ENCODE results near the gene GAL.

Gene GAL

GRCh38 chr11:68709062-68709461 lies 24.7 kb downstream of the GAL start:
- no peak for DNase-seq
- no peaks in the 10 kb centered on the region for H3K27me3 Mint-ChIP-seq
- H3K27ac Mint-ChIP-seq, result no peak overlapping the region
- H3K9me3 Mint-ChIP-seq, result no peaks in the 10 kb centered on the region
- ATAC-seq, result no peak
- no peak overlapping the region for H3K4me3 Mint-ChIP-seq
- no peaks in the 10 kb centered on the region for H3K4me1 Mint-ChIP-seq

GRCh38 chr11:68710409-68710808 lies 26.1 kb downstream of the GAL start:
- no peaks in the 10 kb centered on the region for H3K27me3 Mint-ChIP-seq

GRCh38 chr11:68711114-68711513 lies 26.8 kb downstream of the GAL start:
- Mint-ChIP-seq H3K4me3 (no peak overlapping the region), H3K4me1 (no peaks in the 10 kb centered on the region), H3K27me3 (no peaks in the 10 kb centered on the region), H3K9me3 (no peaks in the 10 kb centered on the region), H3K27ac (no peak overlapping the region)
- DNase-seq, result no peak
- no peak for ATAC-seq

More at GRCh38 chr11:68710409-68710808, 26.1 kb downstream of the GAL start:
- DNase-seq (no peak), ATAC-seq (no peak)
- Mint-ChIP-seq H3K9me3 (no peaks in the 10 kb centered on the region), H3K27ac (no peak overlapping the region), H3K4me1 (no peaks in the 10 kb centered on the region), H3K4me3 (no peak overlapping the region)

- no peak for ATAC-seq
- no peak for DNase-seq
- H3K27me3 Mint-ChIP-seq, result no peaks in the 10 kb centered on the region
- no peak overlapping the region for H3K4me3 Mint-ChIP-seq
- H3K4me1 Mint-ChIP-seq, result no peaks in the 10 kb centered on the region
- no peak overlapping the region for H3K27ac Mint-ChIP-seq
- H3K9me3 Mint-ChIP-seq, result peaks cover 0 to 6% of the 10 kb centered on the region in 2 donors
Observed at GRCh38 chr11:68714060-68714856, 29.9 kb downstream of the GAL start.

GRCh38 chr11:68715456-68716122 lies 31.2 kb downstream of the GAL start:
- H3K4me3 Mint-ChIP-seq, result no peak overlapping the region
- H3K4me1 Mint-ChIP-seq, result no peaks in the 10 kb centered on the region
- H3K9me3 Mint-ChIP-seq, result peaks cover 0 to 16% of the 10 kb centered on the region in 2 donors

GRCh38 chr11:68721075-68721474 lies 36.7 kb downstream of the GAL start:
- H3K4me1 Mint-ChIP-seq, result no peaks in the 10 kb centered on the region
- no peak for ATAC-seq
- peaks cover 0 to 16% of the 10 kb centered on the region in 2 donors for H3K9me3 Mint-ChIP-seq
- no peak overlapping the region for H3K4me3 Mint-ChIP-seq
- peaks cover 8% of the 10 kb centered on the region for H3K27me3 Mint-ChIP-seq
- no peak overlapping the region for H3K27ac Mint-ChIP-seq
- no peak for DNase-seq

More at GRCh38 chr11:68715456-68716122, 31.2 kb downstream of the GAL start:
- H3K27ac Mint-ChIP-seq, result no peak overlapping the region
- DNase-seq, result no peak
- no peak for ATAC-seq
- no peaks in the 10 kb centered on the region for H3K27me3 Mint-ChIP-seq

- H3K27ac Mint-ChIP-seq, result no peak overlapping the region
- H3K4me1 Mint-ChIP-seq, result no peaks in the 10 kb centered on the region
- peaks cover 8% of the 10 kb centered on the region for H3K27me3 Mint-ChIP-seq
- peaks cover 0 to 16% of the 10 kb centered on the region in 2 donors for H3K9me3 Mint-ChIP-seq
- no peak for ATAC-seq
- no peak overlapping the region for H3K4me3 Mint-ChIP-seq
- no peak for DNase-seq
Observed at GRCh38 chr11:68722143-68722542, 37.8 kb downstream of the GAL start.

GRCh38 chr11:68724293-68724692 lies 39.9 kb downstream of the GAL start:
- Mint-ChIP-seq H3K4me3 (no peak overlapping the region), H3K27ac (no peak overlapping the region), H3K27me3 (peaks cover 8% of the 10 kb centered on the region)

GRCh38 chr11:68727783-68728182 lies 43.4 kb downstream of the GAL start:
- H3K27ac Mint-ChIP-seq, result no peak overlapping the region
- no peaks in the 10 kb centered on the region for H3K4me1 Mint-ChIP-seq
- no peak for DNase-seq
- no peak overlapping the region for H3K4me3 Mint-ChIP-seq
- no peaks in the 10 kb centered on the region for H3K27me3 Mint-ChIP-seq
- no peak for ATAC-seq
- no peaks in the 10 kb centered on the region for H3K9me3 Mint-ChIP-seq

More at GRCh38 chr11:68724293-68724692, 39.9 kb downstream of the GAL start:
- ATAC-seq, result no peak
- Mint-ChIP-seq H3K9me3 (peaks cover 0 to 10% of the 10 kb centered on the region in 2 donors), H3K4me1 (no peaks in the 10 kb centered on the region)
- no peak for DNase-seq

- no peaks in the 10 kb centered on the region for H3K4me1 Mint-ChIP-seq
- no peak for DNase-seq
Observed at GRCh38 chr11:68734111-68734510, 49.8 kb downstream of the GAL start.

GRCh38 chr11:68735125-68735524 lies 50.8 kb downstream of the GAL start:
- Mint-ChIP-seq H3K27me3 (no peaks in the 10 kb centered on the region), H3K4me1 (no peaks in the 10 kb centered on the region), H3K9me3 (no peaks in the 10 kb centered on the region), H3K27ac (no peak overlapping the region), H3K4me3 (no peak overlapping the region)
- DNase-seq, result no peak
- no peak for ATAC-seq

More at GRCh38 chr11:68734111-68734510, 49.8 kb downstream of the GAL start:
- ATAC-seq, result no peak
- H3K27me3 Mint-ChIP-seq, result no peaks in the 10 kb centered on the region
- H3K4me3 Mint-ChIP-seq, result no peak overlapping the region
- H3K27ac Mint-ChIP-seq, result no peak overlapping the region
- no peaks in the 10 kb centered on the region for H3K9me3 Mint-ChIP-seq

GRCh38 chr11:68735646-68736045 lies 51.3 kb downstream of the GAL start:
- Mint-ChIP-seq H3K27me3 (no peaks in the 10 kb centered on the region), H3K9me3 (no peaks in the 10 kb centered on the region), H3K4me3 (no peak overlapping the region), H3K4me1 (no peaks in the 10 kb centered on the region), H3K27ac (no peak overlapping the region)
- ATAC-seq (no peak), DNase-seq (no peak)

All from stimulated activated naive CD8-positive, alpha-beta T cell treated with anti-CD3 and anti-CD28 coated beads, Interleukin-15, amount 100 ng/mL, for 72 hours (primary cell).